NCI-H748 (cell line): Measurements from ENCODE around the gene WSB2.
"Not testable (repeated sequence)": the region's sequence is repeated elsewhere in the genome, so short reads cannot be mapped to it uniquely, and the experiment has no call there.

Experiments used
- DNase-seq: peaks from one replicate; lab custom pipeline; 2025; ENCODE audit not compliant: unreplicated experiment; lab: John Stamatoyannopoulos, UW

The WSB2 gene

DNA sequence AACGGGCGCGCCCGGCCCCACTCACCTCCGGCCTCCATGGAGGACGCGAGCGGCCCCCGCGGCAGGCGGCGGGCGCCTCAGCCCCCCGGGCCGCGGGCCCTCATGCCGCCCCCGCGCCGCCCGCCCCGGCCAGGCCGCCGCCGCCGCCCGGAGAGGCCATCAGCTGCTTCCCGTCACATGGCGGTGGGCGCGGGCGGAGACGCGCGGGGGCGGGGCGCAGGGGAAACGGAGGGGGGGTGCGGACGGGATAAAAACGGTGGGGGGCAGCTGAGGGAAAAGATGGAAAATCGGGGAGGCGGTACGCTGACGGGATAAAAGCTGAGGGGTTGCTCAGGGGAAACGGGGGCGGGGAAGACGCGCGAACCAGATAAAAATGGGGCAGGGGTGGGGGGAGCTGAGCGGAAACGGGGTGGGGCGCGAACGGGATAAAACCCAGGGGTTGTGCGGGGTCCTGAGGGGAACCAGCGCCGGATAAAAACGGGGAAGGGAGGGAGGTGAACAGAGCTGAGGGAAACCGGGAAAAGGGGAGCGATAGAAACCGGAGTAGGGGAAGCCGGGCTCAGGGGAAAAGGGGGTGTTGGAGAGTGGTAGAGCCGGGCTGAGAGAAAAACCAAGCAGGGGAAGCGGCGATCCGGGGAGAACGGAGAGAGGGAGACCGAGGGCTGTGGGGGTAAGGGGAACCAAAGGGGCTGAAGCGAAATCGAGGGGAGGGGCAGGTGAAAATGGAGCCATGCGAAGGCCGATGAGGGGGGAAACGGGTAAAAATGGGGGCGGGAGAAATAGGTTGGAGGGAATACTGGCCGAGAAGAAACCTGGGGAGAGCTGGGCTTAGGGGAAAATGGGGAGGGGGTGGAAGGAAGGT, at the start of gene WSB2:
Gene WSB2 (minus strand): TSS at position 169 of the 862 bp plus-strand sequence. CDS start 131 bp downstream, at position 38.
- DNase-seq, result peak; percentile 77

- no peak for DNase-seq
Observed at GRCh38 chr12:118109088-118109487, 48.1 kb upstream of the WSB2 start.

GRCh38 chr12:118107694-118108093, 46.7 kb upstream of the WSB2 start:
- DNase-seq, result no peak

DNA sequence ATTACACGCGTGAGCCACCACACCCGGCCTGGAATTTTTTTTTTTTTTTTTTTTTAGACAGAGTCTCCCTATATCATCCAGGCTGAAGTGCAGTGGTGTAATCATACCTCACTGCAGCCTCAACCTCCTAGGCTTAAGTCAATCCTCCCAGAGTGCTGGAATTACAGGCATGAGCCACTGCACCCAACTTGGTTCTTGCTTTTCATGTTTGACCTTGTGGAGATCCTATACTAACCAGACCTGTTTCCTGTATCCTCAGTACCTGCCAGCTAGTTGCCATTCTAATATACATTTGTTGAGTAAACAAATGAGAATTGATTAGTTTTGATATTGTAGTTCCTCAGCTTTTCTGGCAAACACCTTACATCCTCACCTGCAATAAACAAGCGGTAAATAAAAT, 46.0 kb upstream of the WSB2 start:
- DNase-seq, result no peak

DNA sequence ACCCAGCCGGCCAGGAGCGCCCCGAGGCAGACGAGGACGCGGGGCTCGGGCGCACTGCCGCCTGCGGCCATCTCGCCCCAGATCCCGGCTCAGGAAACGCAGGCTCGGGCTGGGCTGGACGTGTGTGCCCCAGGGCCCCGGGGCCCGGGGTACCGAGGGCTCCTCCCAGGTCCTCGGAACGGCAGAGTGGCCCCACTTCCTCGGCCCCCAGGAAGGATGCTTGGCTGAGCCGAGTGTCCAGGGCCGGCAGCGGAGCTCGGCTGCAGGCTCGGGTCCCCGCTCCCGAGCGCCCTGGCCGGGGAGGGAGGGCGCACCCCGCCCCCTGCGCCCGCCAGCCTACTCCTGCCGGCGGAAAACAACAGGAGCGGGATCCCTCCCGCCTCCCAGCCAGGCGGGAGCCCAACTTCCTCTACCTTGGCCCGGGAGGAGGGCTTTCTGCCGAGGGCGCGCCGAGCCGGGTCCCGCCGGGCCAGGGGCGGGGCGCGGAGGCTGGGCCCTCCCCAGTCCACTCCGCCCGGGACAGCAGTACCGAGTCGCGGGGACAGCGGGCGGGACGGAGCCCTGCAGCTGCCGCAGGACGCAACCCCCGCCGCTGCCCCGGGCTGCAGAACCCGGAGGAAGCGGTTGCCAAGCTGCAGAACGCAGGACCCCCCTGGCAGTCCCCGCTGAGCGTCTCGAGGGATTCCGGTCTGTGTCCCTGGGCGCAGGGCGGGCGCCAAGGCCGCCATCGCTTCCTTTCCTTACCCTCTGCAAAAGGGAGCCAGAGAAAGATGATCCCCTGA, 42.8 kb upstream of the WSB2 start, which contains the start of gene VSIG10:
Gene VSIG10 (minus strand): TSS at position 411 of the 782 bp plus-strand sequence. CDS start 340 bp downstream, at position 71.
- peak; percentile 77 for DNase-seq

DNA sequence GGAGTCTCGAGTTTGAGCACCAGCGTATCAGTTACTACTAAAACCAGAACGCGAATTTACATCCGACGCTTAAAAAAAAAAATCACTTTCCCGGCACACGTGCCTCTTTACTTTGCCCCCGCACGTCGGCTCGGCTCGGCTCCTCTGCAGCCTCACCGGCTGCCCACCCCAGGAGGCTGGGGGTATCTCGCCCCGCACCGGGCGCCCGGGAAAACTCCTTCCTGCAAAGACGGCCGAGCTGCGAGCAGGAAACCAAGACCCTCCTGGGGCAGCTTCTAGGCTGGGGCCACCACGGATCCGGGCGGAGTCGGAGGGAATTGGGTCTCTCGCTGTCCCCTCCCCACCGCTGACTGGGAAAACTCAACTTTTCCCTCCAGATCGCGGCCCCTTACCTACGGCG, 42.2 kb upstream of the WSB2 start:
- peak; percentile 67 for DNase-seq

- no peak for DNase-seq
Observed at GRCh38 chr12:118102609-118103008, 41.6 kb upstream of the WSB2 start.

- no peak for DNase-seq
Observed at GRCh38 chr12:118102070-118102469, 41.1 kb upstream of the WSB2 start.

GRCh38 chr12:118101051-118101450, 40.1 kb upstream of the WSB2 start:
- no peak for DNase-seq

GRCh38 chr12:118098911-118099671, 38.1 kb upstream of the WSB2 start:
- DNase-seq, result peak; percentile 94

DNA sequence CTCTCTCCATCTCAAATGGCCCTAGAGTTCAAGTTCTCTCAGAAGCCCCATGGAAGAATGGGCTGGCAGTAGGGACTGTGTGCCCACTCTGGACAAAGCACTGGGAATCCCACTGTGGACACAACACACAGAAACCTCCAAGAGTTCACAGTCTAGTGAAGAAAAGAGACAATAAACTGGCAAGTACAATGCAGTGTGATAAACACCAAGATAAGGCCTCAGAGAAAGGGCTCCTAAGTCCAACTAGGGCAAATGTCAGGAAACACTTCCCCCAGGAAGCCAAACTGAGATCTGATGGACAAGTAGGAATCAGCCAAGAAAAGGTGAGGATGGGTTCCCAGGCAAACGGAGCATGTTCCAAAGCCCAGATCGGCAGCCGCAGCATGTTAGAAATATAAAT, 37.4 kb upstream of the WSB2 start:
- no peak for DNase-seq

GRCh38 chr12:118094039-118094438, 33.1 kb upstream of the WSB2 start:
- DNase-seq, result no peak

GRCh38 chr12:118089782-118090181, 28.8 kb upstream of the WSB2 start:
- DNase-seq, result no peak

DNA sequence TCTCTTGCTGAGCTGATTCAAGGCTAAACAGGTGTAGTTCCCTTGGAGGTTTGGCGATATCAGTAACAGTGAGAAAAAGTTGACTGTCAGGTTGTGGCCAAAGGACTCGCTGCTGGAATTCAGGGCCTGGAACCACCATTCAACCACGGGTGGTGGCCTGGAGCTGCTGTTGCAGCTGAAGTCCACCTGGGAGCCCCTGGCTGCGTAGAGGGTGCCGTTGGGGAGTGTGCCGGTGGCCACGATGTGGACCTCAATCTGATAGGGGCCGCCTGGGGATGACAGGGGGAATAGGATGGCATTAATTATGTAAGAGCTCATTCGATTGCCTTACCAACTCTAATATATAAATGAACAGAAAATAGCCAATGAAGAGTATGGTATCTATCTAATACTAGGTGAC, 21.2 kb upstream of the WSB2 start:
- no peak for DNase-seq

DNA sequence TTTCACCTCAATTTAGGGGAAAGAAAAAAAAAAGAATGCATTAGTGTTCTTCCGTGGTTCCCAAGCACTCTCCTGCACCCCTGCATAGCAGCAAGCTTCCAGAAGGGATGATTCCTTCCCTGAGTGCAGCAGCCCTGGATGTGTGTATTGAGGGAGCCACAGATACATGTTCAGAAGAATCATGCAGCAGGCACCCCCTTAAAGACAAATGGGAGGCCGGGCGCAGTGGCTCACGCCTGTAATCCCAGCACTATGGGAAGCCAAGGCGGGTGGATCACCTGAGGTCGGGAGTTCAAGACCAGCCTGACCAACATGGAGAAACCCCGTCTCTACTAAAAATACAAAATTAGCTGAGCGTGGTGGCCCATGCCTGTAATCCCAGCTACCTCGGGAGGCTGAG, 20.5 kb upstream of the WSB2 start:
- not testable (repeated sequence) for DNase-seq

DNA sequence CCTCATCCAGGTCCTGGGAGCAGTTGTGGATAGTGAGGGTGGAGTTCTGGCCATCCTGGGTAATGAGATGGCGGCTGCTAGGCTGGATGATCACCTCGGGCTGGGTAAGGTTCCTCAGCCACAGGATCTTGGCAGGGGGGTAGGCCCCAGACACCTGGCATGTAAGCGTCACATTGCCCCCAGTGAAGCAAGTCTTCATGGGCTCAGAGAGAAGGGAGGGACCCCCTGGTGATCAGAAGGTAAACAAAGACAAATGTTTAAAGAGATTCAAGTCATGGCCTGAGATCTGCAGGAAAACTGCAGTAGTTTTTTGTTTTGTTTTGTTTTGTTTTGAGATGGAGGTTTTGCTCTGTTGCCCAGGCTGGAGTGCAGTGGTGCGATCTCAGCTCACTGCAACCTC, 12.8 kb upstream of the WSB2 start:
- no peak for DNase-seq

DNA sequence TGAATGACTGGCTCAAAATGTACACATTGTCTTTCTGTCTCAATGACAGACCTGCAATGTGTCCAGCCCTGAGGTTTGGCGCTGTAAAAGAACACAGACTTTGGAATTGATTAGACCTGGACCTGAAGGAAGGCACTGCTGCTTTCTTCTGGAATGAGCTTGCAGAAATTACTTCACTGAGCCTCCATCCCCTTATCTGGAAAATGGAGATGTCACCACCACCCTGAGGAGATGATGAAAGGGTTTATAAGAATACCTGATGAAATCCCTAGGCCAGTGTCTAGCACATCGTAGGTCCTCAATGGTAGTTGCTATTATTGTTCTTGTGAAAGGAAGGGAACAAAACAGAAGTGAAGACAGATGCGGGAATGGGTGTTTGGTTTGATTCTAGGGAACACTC, 9.7 kb upstream of the WSB2 start:
- no peak for DNase-seq

DNA sequence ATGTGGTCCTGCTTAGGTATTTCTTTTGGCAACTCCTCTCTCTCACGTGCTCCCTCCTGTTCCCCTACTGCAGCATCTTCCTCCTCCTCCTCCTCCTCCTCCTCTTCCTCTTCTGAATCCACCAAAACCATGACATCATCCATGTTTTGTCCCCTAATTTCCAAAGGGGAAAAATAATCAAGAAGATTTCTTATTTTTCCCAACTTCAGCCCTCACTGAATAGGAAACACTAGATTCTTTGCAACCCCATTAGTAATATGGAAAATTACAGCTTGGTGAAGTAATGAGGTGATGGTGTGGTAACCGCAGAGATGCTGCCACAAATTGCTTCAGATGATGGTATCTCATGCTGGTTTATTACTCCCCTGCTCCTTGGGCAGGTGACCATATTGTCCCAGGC, 7.5 kb upstream of the WSB2 start:
- no peak for DNase-seq

DNA sequence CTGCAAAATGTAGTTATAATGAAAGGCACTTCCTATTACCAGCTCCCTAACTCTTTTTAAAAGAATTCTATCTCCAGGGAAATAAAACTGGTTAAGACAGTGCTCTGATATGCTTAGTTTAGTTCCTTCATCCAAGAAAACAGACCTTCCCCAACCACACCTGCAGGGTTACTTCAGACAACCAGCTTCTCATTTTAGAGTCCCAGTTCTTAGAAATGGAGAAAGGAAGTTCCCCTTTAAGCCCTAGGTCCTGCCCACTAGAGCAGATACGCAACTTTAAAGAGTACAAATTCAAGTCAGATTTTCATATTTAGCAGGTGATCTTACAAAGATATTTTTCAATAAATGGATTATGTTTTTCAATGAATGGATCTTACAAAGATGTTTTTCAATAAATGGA, 4.4 kb upstream of the WSB2 start:
- no peak for DNase-seq

DNA sequence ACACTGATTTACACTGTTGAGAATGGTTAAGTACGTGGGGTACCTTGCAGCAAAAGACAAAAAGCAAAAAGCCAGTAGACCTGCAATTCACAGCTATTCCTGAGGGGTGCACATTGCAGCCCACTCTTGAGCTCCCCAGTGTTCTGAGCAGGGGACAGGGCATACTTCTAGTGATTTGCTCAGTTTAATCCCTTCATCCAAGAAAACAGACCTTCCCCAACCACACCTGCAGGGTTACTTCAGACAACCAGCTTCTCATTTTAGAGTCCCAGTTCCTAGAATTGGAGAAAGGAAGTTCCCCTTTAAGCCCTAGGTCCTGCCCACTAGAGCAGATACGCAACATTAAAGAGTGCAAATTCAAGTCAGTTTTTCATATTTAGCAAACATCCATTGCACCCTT, 3.6 kb upstream of the WSB2 start:
- DNase-seq, result peak; percentile 22
